ENCODE results near the gene IGF2BP1. TPM values are rescaled to one million over a fixed set of nuclear protein-coding genes. Genes with fewer than 3 reads are reported as not detected.
A peak's percentile ranks its signal among the peaks of the same experiment; 100 is the strongest.
"Not testable (repeated sequence)": the region's sequence is repeated elsewhere in the genome, so short reads cannot be mapped to it uniquely, and the experiment has no call there.

The IGF2BP1 gene
- total and polyA plus RNA-seq, 2 donors (not counting 1 experiment from before 2014, with no cell fraction given) = under 0.01 to 1.1 TPM

GRCh38 chr17:49021768-49022103, 24.6 kb downstream of the IGF2BP1 start:
- H3K4me2 ChIP-seq (ENCODE audit: extremely low read depth, insufficient read depth, low read length) = no peak overlapping the region
- no peak overlapping the region for H3K4me3 ChIP-seq (replicated peaks in 1 of 4; ENCODE audit: control extremely low read depth in 1 of 4, insufficient read depth in 1 of 4, low read depth in 3 of 4, low read length in 4 of 4)
- no peaks in the 10 kb centered on the region for H4K20me1 ChIP-seq (ENCODE audit: control insufficient read depth, extremely low read depth, insufficient read depth, low read length)
- DNase-seq (ENCODE audit: low read depth in 2 of 2) = no peak
- TF ChIP-seq CTCF (conservative IDR thresholded peaks at IDR 0.05 in 1 of 2, IDR thresholded peaks at IDR 0.05 in 1 of 2; ENCODE audit: low read depth in 1 of 2, low read length in 2 of 2) (no peak), EZH2 (IDR thresholded peaks at IDR 0.05; ENCODE audit: low read length, missing control alignments) (no peak)
- no peak overlapping the region for H3K27ac ChIP-seq (ENCODE audit: insufficient read depth, low read length)
- H3K4me1 ChIP-seq (ENCODE audit: control insufficient read depth, extremely low read depth, insufficient read depth, low read length) = peaks cover 4% of the 10 kb centered on the region
- H3K27me3 ChIP-seq (ENCODE audit: control insufficient read depth, insufficient read depth, low read length) = no peaks in the 10 kb centered on the region
- H2AFZ ChIP-seq (ENCODE audit: low read length) = no peak overlapping the region
- H3K9ac ChIP-seq (ENCODE audit: insufficient read depth, low read length) = no peak overlapping the region
- H3K36me3 ChIP-seq (ENCODE audit: control insufficient read depth, insufficient read depth, low read length) = no peaks in the 10 kb centered on the region
- H3K79me2 ChIP-seq (ENCODE audit: control insufficient read depth, insufficient read depth, low read length) = no peaks in the 10 kb centered on the region
- H3K9me3 ChIP-seq (ENCODE audit: control insufficient read depth, insufficient read depth, low read depth, low read length) = no peaks in the 10 kb centered on the region

GRCh38 chr17:49022391-49022941, 25.3 kb downstream of the IGF2BP1 start:
- H3K27ac ChIP-seq (ENCODE audit: insufficient read depth, low read length) = no peak overlapping the region
- no peaks in the 10 kb centered on the region for H3K9me3 ChIP-seq (ENCODE audit: control insufficient read depth, insufficient read depth, low read depth, low read length)
- no peak overlapping the region for H2AFZ ChIP-seq (ENCODE audit: low read length)
- TF ChIP-seq EZH2 (IDR thresholded peaks at IDR 0.05; ENCODE audit: low read length, missing control alignments) (no peak), CTCF (conservative IDR thresholded peaks at IDR 0.05 in 1 of 2, IDR thresholded peaks at IDR 0.05 in 1 of 2; ENCODE audit: low read depth in 1 of 2, low read length in 2 of 2) (no peak)
- DNase-seq (ENCODE audit: low read depth in 2 of 2) = peak in 1 of 2 donors; percentile 69
- no peaks in the 10 kb centered on the region for H4K20me1 ChIP-seq (ENCODE audit: control insufficient read depth, extremely low read depth, insufficient read depth, low read length)
- H3K4me2 ChIP-seq (ENCODE audit: extremely low read depth, insufficient read depth, low read length) = no peak overlapping the region
- H3K4me1 ChIP-seq (ENCODE audit: control insufficient read depth, extremely low read depth, insufficient read depth, low read length) = peaks cover 2% of the 10 kb centered on the region
- H3K4me3 ChIP-seq (replicated peaks in 1 of 4; ENCODE audit: control extremely low read depth in 1 of 4, insufficient read depth in 1 of 4, low read depth in 3 of 4, low read length in 4 of 4) = no peak overlapping the region
- no peaks in the 10 kb centered on the region for H3K36me3 ChIP-seq (ENCODE audit: control insufficient read depth, insufficient read depth, low read length)
- H3K9ac ChIP-seq (ENCODE audit: insufficient read depth, low read length) = no peak overlapping the region
- no peaks in the 10 kb centered on the region for H3K27me3 ChIP-seq (ENCODE audit: control insufficient read depth, insufficient read depth, low read length)
- H3K79me2 ChIP-seq (ENCODE audit: control insufficient read depth, insufficient read depth, low read length) = no peaks in the 10 kb centered on the region

GRCh38 chr17:49024523-49024922, 27.3 kb downstream of the IGF2BP1 start:
- no peak overlapping the region for H3K27ac ChIP-seq (ENCODE audit: insufficient read depth, low read length)
- H3K4me2 ChIP-seq (ENCODE audit: extremely low read depth, insufficient read depth, low read length) = no peak overlapping the region
- H3K4me3 ChIP-seq (replicated peaks in 1 of 4; ENCODE audit: control extremely low read depth in 1 of 4, insufficient read depth in 1 of 4, low read depth in 3 of 4, low read length in 4 of 4) = no peak overlapping the region
- no peak for TF ChIP-seq CTCF (conservative IDR thresholded peaks at IDR 0.05 in 1 of 2, IDR thresholded peaks at IDR 0.05 in 1 of 2; ENCODE audit: low read depth in 1 of 2, low read length in 2 of 2)
- TF ChIP-seq EZH2 (IDR thresholded peaks at IDR 0.05; ENCODE audit: low read length, missing control alignments) = no peak
- no peaks in the 10 kb centered on the region for H3K27me3 ChIP-seq (ENCODE audit: control insufficient read depth, insufficient read depth, low read length)
- no peak for DNase-seq (ENCODE audit: low read depth in 2 of 2)
- no peak overlapping the region for H2AFZ ChIP-seq (ENCODE audit: low read length)
- H3K36me3 ChIP-seq (ENCODE audit: control insufficient read depth, insufficient read depth, low read length) = no peaks in the 10 kb centered on the region
- H4K20me1 ChIP-seq (ENCODE audit: control insufficient read depth, extremely low read depth, insufficient read depth, low read length) = no peaks in the 10 kb centered on the region
- no peaks in the 10 kb centered on the region for H3K79me2 ChIP-seq (ENCODE audit: control insufficient read depth, insufficient read depth, low read length)
- no peak overlapping the region for H3K9ac ChIP-seq (ENCODE audit: insufficient read depth, low read length)
- H3K9me3 ChIP-seq (ENCODE audit: control insufficient read depth, insufficient read depth, low read depth, low read length) = no peaks in the 10 kb centered on the region
- peaks cover 2% of the 10 kb centered on the region for H3K4me1 ChIP-seq (ENCODE audit: control insufficient read depth, extremely low read depth, insufficient read depth, low read length)

GRCh38 chr17:49026447-49026846, 29.3 kb downstream of the IGF2BP1 start:
- H3K4me2 ChIP-seq (ENCODE audit: extremely low read depth, insufficient read depth, low read length); H3K9ac ChIP-seq (ENCODE audit: insufficient read depth, low read length); H3K4me1 ChIP-seq (ENCODE audit: control insufficient read depth, extremely low read depth, insufficient read depth, low read length); H3K36me3 ChIP-seq (ENCODE audit: control insufficient read depth, insufficient read depth, low read length); H3K27ac ChIP-seq (ENCODE audit: insufficient read depth, low read length); H3K79me2 ChIP-seq (ENCODE audit: control insufficient read depth, insufficient read depth, low read length); H3K27me3 ChIP-seq (ENCODE audit: control insufficient read depth, insufficient read depth, low read length); H3K9me3 ChIP-seq (ENCODE audit: control insufficient read depth, insufficient read depth, low read depth, low read length); DNase-seq (ENCODE audit: low read depth in 2 of 2); H3K4me3 ChIP-seq (replicated peaks in 1 of 4; ENCODE audit: control extremely low read depth in 1 of 4, insufficient read depth in 1 of 4, low read depth in 3 of 4, low read length in 4 of 4); H4K20me1 ChIP-seq (ENCODE audit: control insufficient read depth, extremely low read depth, insufficient read depth, low read length); H2AFZ ChIP-seq (ENCODE audit: low read length): not testable (repeated sequence)
